Measurements from ENCODE around the gene CARM1. TPM values are rescaled to one million over a fixed set of nuclear protein-coding genes. Genes with fewer than 3 reads are reported as not detected.

Gene CARM1
- polyA plus RNA-seq, 1 donor from 2014 or later = 22.3 TPM

Small RNAs within 50 kb of the gene (small RNA-seq; reads per million reads assigned to genes)
- 0.08 to 0.92 (median 0.68) reads per million in 3 experiments for gene MIR6793

Other genes starting within 250 kb of the CARM1 start
- gene SLC44A2, start 246.0 kb upstream of the CARM1 start, polyA plus RNA-seq = 50.0 and 55.7 TPM in 2 replicates
- 464 and 522 TPM in 2 replicates for gene ILF3, start 217.2 kb upstream of the CARM1 start, polyA plus RNA-seq
- gene QTRT1, start 170.1 kb upstream of the CARM1 start, polyA plus RNA-seq = 208 and 249 TPM in 2 replicates
- 31.4 and 34.8 TPM in 2 replicates for gene DNM2, start 153.5 kb upstream of the CARM1 start, polyA plus RNA-seq
- 20.2 and 28.1 TPM in 2 replicates for gene TMED1, start 35.3 kb upstream of the CARM1 start, polyA plus RNA-seq
- not detected in 2 replicates for gene C19orf38, start 23.1 kb upstream of the CARM1 start, polyA plus RNA-seq
- gene YIPF2, start 57.1 kb downstream of the CARM1 start, polyA plus RNA-seq = 101 and 109 TPM in 2 replicates
- 39.4 and 52.1 TPM in 2 replicates for gene TIMM29, start 57.3 kb downstream of the CARM1 start, polyA plus RNA-seq
- gene SMARCA4, start 89.5 kb downstream of the CARM1 start, polyA plus RNA-seq = 97.3 and 116 TPM in 2 replicates
- gene LDLR, start 217.9 kb downstream of the CARM1 start, polyA plus RNA-seq = 23.2 and 26.4 TPM in 2 replicates

Measured in neural cell (in vitro differentiated cells).